Endothelial cell of umbilical vein (primary cell): ENCODE results near the gene ARID1B.

Experiments
- CTCF ChIP-seq, 2 donors: IDR thresholded peaks; 1 replicate in 1 of 2; 2 replicates in 1 of 2; pipeline ENCODE4 v1.5.1; 2011; ENCODE audit warnings: low read length in 2 of 2, mild to moderate bottlenecking in 2 of 2, moderate library complexity in 2 of 2, control low read depth in 1 of 2, inconsistent platforms in 1 of 2, low read depth in 1 of 2; ENCODE audit not compliant: insufficient read depth in 1 of 2; ENCODE audit errors: extremely low read depth in 1 of 2
- GATA2 ChIP-seq: IDR thresholded peaks from 2 replicates; pipeline ENCODE4 v1.7.0; 2011; ENCODE audit warnings: low read depth, mild to moderate bottlenecking, moderate library complexity, mixed read lengths, low read length; ENCODE audit not compliant: insufficient read length, insufficient read depth
- JUN ChIP-seq: IDR thresholded peaks from 2 replicates; pipeline ENCODE4 v1.6.1; 2011; ENCODE audit warnings: borderline replicate concordance, low read depth; ENCODE audit not compliant: insufficient read length, insufficient read depth
- MYC ChIP-seq: IDR thresholded peaks from one replicate; pipeline ENCODE4 v1.6.1; 2011; ENCODE audit warnings: mild to moderate bottlenecking, low read depth, low read length
- POLR2A ChIP-seq: IDR thresholded peaks from 2 replicates; pipeline ENCODE4 v1.6.1; 2012; ENCODE audit warnings: low read depth, mild to moderate bottlenecking, control low read depth, low read length
- POLR2AphosphoS5 ChIP-seq: IDR thresholded peaks from 2 replicates; pipeline ENCODE4 v1.6.1; 2012; ENCODE audit warnings: low read depth, mild to moderate bottlenecking, control low read depth, low read length, moderate library complexity; ENCODE audit not compliant: insufficient read depth
- TF ChIP-seq, protein P1 (sequence below): IDR thresholded peaks from 2 replicates; pipeline ENCODE4 v1.6.1; 2011; ENCODE audit not compliant: insufficient read depth, insufficient read length

DNA sequence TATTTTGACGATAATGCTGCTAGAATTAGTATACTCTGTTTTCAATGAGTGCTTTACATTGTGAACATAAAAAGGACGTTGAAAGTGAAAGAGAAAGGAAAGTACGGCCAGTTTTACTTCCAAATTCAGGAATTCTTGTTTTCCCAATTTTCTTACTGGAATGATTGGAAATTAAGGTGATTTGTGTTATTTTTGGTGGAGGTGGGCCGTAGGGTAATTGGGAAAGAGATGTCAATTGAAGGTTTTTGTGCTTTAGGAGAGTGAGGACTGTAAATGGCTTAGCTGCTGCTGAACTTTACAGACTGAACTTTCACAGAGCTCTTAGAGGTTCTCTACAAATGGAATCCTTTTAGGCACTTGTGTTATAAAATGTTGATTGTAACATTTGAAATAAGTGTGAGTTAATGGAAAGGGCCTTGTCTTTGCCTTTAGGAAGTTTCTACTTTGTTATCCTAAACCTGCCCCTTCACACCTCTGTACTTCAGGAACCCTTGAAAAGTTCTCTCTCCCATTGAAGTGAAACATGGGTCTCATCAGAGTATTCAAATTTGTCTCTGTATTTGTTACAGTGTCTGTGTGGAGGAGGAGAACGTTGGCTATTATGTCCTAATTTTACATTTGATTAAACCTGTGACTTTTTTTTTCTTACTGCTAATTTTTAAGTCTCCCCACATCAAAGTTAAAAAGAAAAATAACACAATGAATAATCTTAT, 256.4 kb downstream of the ARID1B start:
- TF ChIP-seq MYC (no peak), CTCF (IDR thresholded peaks at IDR 0.05; ENCODE audit: extremely low read depth in 1 of 2, insufficient read depth in 1 of 2, low read depth in 1 of 2, low read length in 2 of 2) (no peak), POLR2AphosphoS5 (no peak), JUN (no peak), POLR2A (no peak), GATA2 (no peak)
- TF ChIP-seq, protein P1, sequence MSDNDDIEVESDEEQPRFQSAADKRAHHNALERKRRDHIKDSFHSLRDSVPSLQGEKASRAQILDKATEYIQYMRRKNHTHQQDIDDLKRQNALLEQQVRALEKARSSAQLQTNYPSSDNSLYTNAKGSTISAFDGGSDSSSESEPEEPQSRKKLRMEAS: no peak
